Measurements from ENCODE around the gene CNTNAP1. TPM values are rescaled to one million over a fixed set of nuclear protein-coding genes. Genes with fewer than 3 reads are reported as not detected.

CNTNAP1 gene
- total RNA-seq, 5 donors from 2014 or later (not counting 1 experiment from before 2014, with no cell fraction given): 2.2 to 18.3 (median 3.0) TPM

- WGBS (ENCODE audit: insufficient coverage): no CpG with 5 or more reads among the region's 9 CpGs
- Mint-ChIP-seq H3K4me1 (peaks cover 45 to 58% (median 48%) of the 10 kb centered on the region in 3 donors), H3K27me3 (peaks cover 20 to 47% of the 10 kb centered on the region in 2 donors), H3K27ac (no peak overlapping the region), H3K9me3 (no peaks in the 10 kb centered on the region), H3K36me3 (no peaks in the 10 kb centered on the region), H3K4me3 (peak overlapping the region in 2 of 3 donors; percentile 17 to 40)
- H3K9me3 ChIP-seq: no peaks in the 10 kb centered on the region
- no peak for ATAC-seq (replicated peaks in 1 of 4)
- no peak overlapping the region for H3K4me3 ChIP-seq (ENCODE audit: control insufficient read depth in 1 of 2, extremely low read depth in 1 of 2, low read length in 1 of 2)
- CTCF ChIA-PET: interaction anchor here in 1 of 2 donors (0.5 to 1.0 kb wide), 2 partner anchors 95 to 322 kb away, joined by 3 read pairs; no protein-coding TSS in a partner anchor
- POLR2A ChIA-PET: no interaction called here
- no peak overlapping the region for H3K27ac ChIP-seq (ENCODE audit: low read length)
- peaks cover 35 to 74% of the 10 kb centered on the region in 2 experiments for H3K4me1 ChIP-seq (ENCODE audit: control insufficient read depth in 1 of 2, extremely low read depth in 1 of 2, insufficient read depth in 2 of 2, low read length in 2 of 2)
- peaks cover 12 to 73% of the 10 kb centered on the region in 2 experiments for H3K27me3 ChIP-seq (replicated peaks in 1 of 2; ENCODE audit: control insufficient read depth in 2 of 2, extremely low read depth in 1 of 2, insufficient read depth in 2 of 2, low read length in 1 of 2)
- peak in 1 of 35 experiments; percentile 17 for DNase-seq
- no peaks in the 10 kb centered on the region for H3K36me3 ChIP-seq (ENCODE audit: control insufficient read depth in 2 of 2, extremely low read depth in 1 of 2, insufficient read depth in 1 of 2, low read length in 1 of 2)
Observed at GRCh38 chr17:42674755-42675347, 7.5 kb upstream of the CNTNAP1 start.

GRCh38 chr17:42675348-42675964, 6.9 kb upstream of the CNTNAP1 start:
- no peaks in the 10 kb centered on the region for H3K36me3 Mint-ChIP-seq
- no peak for DNase-seq
- peaks cover 20 to 46% of the 10 kb centered on the region in 2 donors for H3K27me3 Mint-ChIP-seq
- no peaks in the 10 kb centered on the region for H3K9me3 Mint-ChIP-seq
- H3K4me1 ChIP-seq (ENCODE audit: control insufficient read depth in 1 of 2, extremely low read depth in 1 of 2, insufficient read depth in 2 of 2, low read length in 2 of 2): peaks cover 35 to 77% of the 10 kb centered on the region in 2 experiments
- no peak overlapping the region for H3K27ac ChIP-seq (ENCODE audit: low read length)
- H3K36me3 ChIP-seq (ENCODE audit: control insufficient read depth in 2 of 2, extremely low read depth in 1 of 2, insufficient read depth in 1 of 2, low read length in 1 of 2): no peaks in the 10 kb centered on the region
- H3K27ac Mint-ChIP-seq: no peak overlapping the region
- POLR2A ChIA-PET: no interaction called here
- CTCF ChIA-PET: interaction anchor here in 1 of 2 donors (0.5 to 1.2 kb wide), 2 partner anchors 66 to 67 kb away, joined by 3 read pairs; partner anchors contain the start of genes RETREG3 and TUBG1
- peaks cover 46 to 58% (median 48%) of the 10 kb centered on the region in 3 donors for H3K4me1 Mint-ChIP-seq
- ATAC-seq (replicated peaks in 1 of 4): no peak
- H3K4me3 Mint-ChIP-seq: peak overlapping the region in 2 of 3 donors; percentile 4 to 87
- 5% methylated on average over 16 of the region's 27 CpGs for WGBS (ENCODE audit: insufficient coverage)
- H3K4me3 ChIP-seq (ENCODE audit: control insufficient read depth in 1 of 2, extremely low read depth in 1 of 2, low read length in 1 of 2): peak overlapping the region; percentile 15 to 79
- H3K9me3 ChIP-seq: no peaks in the 10 kb centered on the region
- H3K27me3 ChIP-seq (replicated peaks in 1 of 2; ENCODE audit: control insufficient read depth in 2 of 2, extremely low read depth in 1 of 2, insufficient read depth in 2 of 2, low read length in 1 of 2): peaks cover 12 to 76% of the 10 kb centered on the region in 2 experiments

GRCh38 chr17:42675965-42676423, 6.3 kb upstream of the CNTNAP1 start:
- Mint-ChIP-seq H3K9me3 (no peaks in the 10 kb centered on the region), H3K27me3 (peaks cover 23 to 44% of the 10 kb centered on the region in 2 donors), H3K4me3 (peak overlapping the region; percentile 61 to 87 (median 64)), H3K36me3 (no peaks in the 10 kb centered on the region), H3K27ac (no peak overlapping the region), H3K4me1 (peaks cover 45 to 56% (median 50%) of the 10 kb centered on the region in 3 donors)
- no peaks in the 10 kb centered on the region for H3K36me3 ChIP-seq (ENCODE audit: control insufficient read depth in 2 of 2, extremely low read depth in 1 of 2, insufficient read depth in 1 of 2, low read length in 1 of 2)
- POLR2A ChIA-PET: no interaction called here
- H3K27ac ChIP-seq (ENCODE audit: low read length): no peak overlapping the region
- CTCF ChIA-PET: interaction anchor here in 1 of 2 donors (0.5 to 1.2 kb wide), 3 partner anchors 67 to 403 kb away, joined by 3 to 5 read pairs (median 3); partner anchors contain the start of genes RETREG3 and TUBG1
- ATAC-seq (replicated peaks in 1 of 4): no peak
- H3K4me3 ChIP-seq (ENCODE audit: control insufficient read depth in 1 of 2, extremely low read depth in 1 of 2, low read length in 1 of 2): peak overlapping the region; percentile 58 to 79
- H3K27me3 ChIP-seq (replicated peaks in 1 of 2; ENCODE audit: control insufficient read depth in 2 of 2, extremely low read depth in 1 of 2, insufficient read depth in 2 of 2, low read length in 1 of 2): peaks cover 11 to 76% of the 10 kb centered on the region in 2 experiments
- peaks cover 34 to 75% of the 10 kb centered on the region in 2 experiments for H3K4me1 ChIP-seq (ENCODE audit: control insufficient read depth in 1 of 2, extremely low read depth in 1 of 2, insufficient read depth in 2 of 2, low read length in 2 of 2)
- no peaks in the 10 kb centered on the region for H3K9me3 ChIP-seq
- WGBS (ENCODE audit: insufficient coverage): 4% methylated on average over 27 of the region's 43 CpGs
- DNase-seq: peak in 1 of 35 experiments; percentile 35

- DNase-seq (peak in 1 of 35 experiments; percentile 39), ATAC-seq (replicated peaks in 1 of 4) (no peak)
- Histone ChIP-seq H3K9me3 (no peaks in the 10 kb centered on the region), H3K27me3 (replicated peaks in 1 of 2; ENCODE audit: control insufficient read depth in 2 of 2, extremely low read depth in 1 of 2, insufficient read depth in 2 of 2, low read length in 1 of 2) (peaks cover 6 to 76% of the 10 kb centered on the region in 2 experiments), H3K36me3 (ENCODE audit: control insufficient read depth in 2 of 2, extremely low read depth in 1 of 2, insufficient read depth in 1 of 2, low read length in 1 of 2) (no peaks in the 10 kb centered on the region), H3K27ac (ENCODE audit: low read length) (peak within 1 kb of the TSS; percentile 29), H3K4me1 (ENCODE audit: control insufficient read depth in 1 of 2, extremely low read depth in 1 of 2, insufficient read depth in 2 of 2, low read length in 2 of 2) (peaks cover 31 to 75% of the 10 kb centered on the region in 2 experiments), H3K4me3 (ENCODE audit: control insufficient read depth in 1 of 2, extremely low read depth in 1 of 2, low read length in 1 of 2) (peak within 1 kb of the TSS; percentile 60 to 80)
- Mint-ChIP-seq H3K4me3 (peak within 1 kb of the TSS; percentile 84 to 87 (median 86)), H3K36me3 (no peaks in the 10 kb centered on the region), H3K4me1 (peaks cover 44 to 56% (median 50%) of the 10 kb centered on the region in 3 donors), H3K27ac (peak within 1 kb of the TSS; percentile 34 to 81), H3K9me3 (no peaks in the 10 kb centered on the region), H3K27me3 (peaks cover 25 to 43% of the 10 kb centered on the region in 2 donors)
- CTCF ChIA-PET: interaction anchor here (0.5 to 1.2 kb wide), 4 partner anchors 67 to 713 kb away, joined by 3 to 5 read pairs (median 4); partner anchors contain the start of genes RETREG3 (in 1 of the 2) and TUBG1 (in 1 of the 2)
- 0% methylated on average over 33 of the region's 51 CpGs for WGBS (ENCODE audit: insufficient coverage)
- POLR2A ChIA-PET: interaction anchor here in 1 of 2 donors (0.5 kb wide), 1 partner anchor 30 kb away, joined by 3 read pairs; no protein-coding TSS in a partner anchor
Observed at GRCh38 chr17:42676424-42677011, 5.8 kb upstream of the CNTNAP1 start, which contains the start of gene PLEKHH3. Gene PLEKHH3 (minus strand): TSS chr17:42676994. CDS start chr17:42676563, 431 bp downstream.

- Mint-ChIP-seq H3K4me3 (peak overlapping the region; percentile 84 to 87 (median 86)), H3K36me3 (no peaks in the 10 kb centered on the region), H3K9me3 (no peaks in the 10 kb centered on the region), H3K27me3 (peaks cover 28 to 45% of the 10 kb centered on the region in 2 donors), H3K4me1 (peaks cover 47 to 60% (median 53%) of the 10 kb centered on the region in 3 donors), H3K27ac (peak overlapping the region; percentile 22 to 81)
- ChIA-PET POLR2A (interaction anchor here in 1 of 2 donors (0.5 kb wide), 1 partner anchor 30 kb away, joined by 3 read pairs; no protein-coding TSS in a partner anchor), CTCF (interaction anchor here in 1 of 2 donors (0.5 kb wide), 1 partner anchor 714 kb away, joined by 5 read pairs; no protein-coding TSS in a partner anchor)
- no peaks in the 10 kb centered on the region for H3K9me3 ChIP-seq
- peak overlapping the region; percentile 60 to 80 for H3K4me3 ChIP-seq (ENCODE audit: control insufficient read depth in 1 of 2, extremely low read depth in 1 of 2, low read length in 1 of 2)
- H3K36me3 ChIP-seq (ENCODE audit: control insufficient read depth in 2 of 2, extremely low read depth in 1 of 2, insufficient read depth in 1 of 2, low read length in 1 of 2): no peaks in the 10 kb centered on the region
- no peak overlapping the region for H3K27ac ChIP-seq (ENCODE audit: low read length)
- peaks cover 9 to 74% of the 10 kb centered on the region in 2 experiments for H3K27me3 ChIP-seq (replicated peaks in 1 of 2; ENCODE audit: control insufficient read depth in 2 of 2, extremely low read depth in 1 of 2, insufficient read depth in 2 of 2, low read length in 1 of 2)
- WGBS (ENCODE audit: insufficient coverage): 2% methylated on average over 12 of the region's 33 CpGs
- peaks cover 37 to 81% of the 10 kb centered on the region in 2 experiments for H3K4me1 ChIP-seq (ENCODE audit: control insufficient read depth in 1 of 2, extremely low read depth in 1 of 2, insufficient read depth in 2 of 2, low read length in 2 of 2)
- ATAC-seq (replicated peaks in 1 of 4): peak; percentile 73 to 84 (median 77)
- DNase-seq: peak; percentile 90 to 98 (median 97)
Observed at GRCh38 chr17:42677012-42677857, 5.1 kb upstream of the CNTNAP1 start.

All from T-cell (primary cell).